Measurements from ENCODE around the gene ASXL1. TPM values are rescaled to one million over a fixed set of nuclear protein-coding genes. Genes with fewer than 3 reads are reported as not detected.

The ASXL1 gene
- total RNA-seq, 1 experiment from 2014 or later: 52.2 TPM

GRCh38 chr20:32338665-32339064 lies 19.5 kb upstream of the ASXL1 start:
- H2AFZ ChIP-seq (ENCODE audit: low read depth, low read length, poor library complexity, severe bottlenecking): no peak overlapping the region
- ATAC-seq: no peak
- no peak overlapping the region for H3K4me3 ChIP-seq (replicated peaks in 1 of 2; ENCODE audit: low read depth in 1 of 2, low read length in 2 of 2)
- no peaks in the 10 kb centered on the region for H4K20me1 ChIP-seq (ENCODE audit: insufficient read depth)
- no TSS peak for BruUV-seq (replicated peaks)
- intact Hi-C loops (cut with micrococcal nuclease): loop anchor here (10.0 kb wide), 1 partner anchor 316 kb away; no protein-coding TSS in a partner anchor
- no peaks in the 10 kb centered on the region for H3K79me2 ChIP-seq (ENCODE audit: insufficient read depth, low read length)
- ChIA-PET RAD21 (ENCODE audit: low non-redundant PET in 1 of 2, low total read pairs in 2 of 2, uncharacterized antibody in 2 of 2, unreplicated experiment in 2 of 2) (no interaction called here), POLR2A (no interaction called here), CTCF (no interaction called here)
- no peak overlapping the region for H3K4me2 ChIP-seq (ENCODE audit: low read length)
- TF ChIP-seq CTCF (IDR thresholded peaks at IDR 0.05 in 2 of 3, conservative IDR thresholded peaks at IDR 0.05 in 1 of 3; ENCODE audit: borderline replicate concordance in 1 of 3, insufficient read depth in 1 of 3, low read depth in 2 of 3, low read length in 2 of 3) (no peak), CBX3 (IDR thresholded peaks at IDR 0.05; ENCODE audit: low read depth) (no peak), REST (IDR thresholded peaks at IDR 0.05; ENCODE audit: low read depth) (no peak), ZBTB33 (IDR thresholded peaks at IDR 0.05; ENCODE audit: extremely low read depth, insufficient replicate concordance, low read length) (no peak), EZH2phosphoT487 (IDR thresholded peaks at IDR 0.05; ENCODE audit: borderline replicate concordance) (no peak), JUND (IDR thresholded peaks at IDR 0.05) (no peak), ZNF274 (IDR thresholded peaks at IDR 0.05; ENCODE audit: low read depth, low read length) (no peak), RAD21 (IDR thresholded peaks at IDR 0.05; ENCODE audit: low read depth) (no peak), EZH2 (IDR thresholded peaks at IDR 0.05) (no peak), EGR1 (IDR thresholded peaks at IDR 0.05; ENCODE audit: low read depth) (no peak), ZFX (IDR thresholded peaks at IDR 0.05) (no peak), TCF7L2 (IDR thresholded peaks at IDR 0.05; ENCODE audit: borderline replicate concordance, extremely low read depth, insufficient read depth, insufficient read length) (no peak)
- no peak overlapping the region for H3K27ac ChIP-seq (ENCODE audit: low read depth, low read length)
- H3K27me3 ChIP-seq (ENCODE audit: insufficient read depth, low read length): no peaks in the 10 kb centered on the region
- DNase-seq (ENCODE audit: low read depth, low spot score): no peak
- H3K4me1 ChIP-seq (ENCODE audit: control insufficient read depth in 1 of 2, insufficient read depth in 2 of 2, low read length in 2 of 2): no peaks in the 10 kb centered on the region; a peak in 1 of 4 replicates
- H3K9me3 ChIP-seq (ENCODE audit: control insufficient read depth in 1 of 2, insufficient read depth in 1 of 2, low read depth in 1 of 2, low read length in 2 of 2): no peaks in the 10 kb centered on the region
- no peaks in the 10 kb centered on the region for H3K36me3 ChIP-seq (ENCODE audit: control insufficient read depth in 1 of 2, insufficient read depth in 2 of 2, low read length in 2 of 2)
- no peaks in the 10 kb centered on the region for H3K9me2 ChIP-seq (ENCODE audit: insufficient read depth)
- H3K9ac ChIP-seq (ENCODE audit: low read length): no peak overlapping the region
